ENCODE data around the gene BLCAP.
"Not testable (repeated sequence)": the region's sequence is repeated elsewhere in the genome, so short reads cannot be mapped to it uniquely, and the experiment has no call there.

The BLCAP gene

DNA sequence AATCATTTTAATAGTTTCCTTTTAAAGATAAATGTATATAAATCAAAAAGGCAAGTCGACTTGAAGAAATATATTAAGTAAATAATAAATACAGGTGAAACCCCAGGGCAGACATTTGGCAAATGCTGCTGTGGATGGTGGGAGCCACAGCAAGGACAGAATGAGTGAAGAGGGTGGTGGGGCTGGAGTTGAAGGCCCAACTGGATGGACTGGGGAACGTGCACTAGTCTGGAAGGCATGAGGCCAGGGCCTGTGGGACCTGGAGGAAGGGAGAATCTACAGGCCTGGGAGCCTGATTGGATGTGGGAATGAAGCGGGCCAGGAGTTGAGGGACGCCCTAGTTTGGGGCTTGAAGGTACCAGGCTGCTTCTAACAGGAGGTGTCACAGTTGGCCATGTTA is 30.6 kb upstream of the BLCAP start:
- DNase-seq (ENCODE audit: low read depth in 2 of 3, low spot score in 2 of 3): no peak

DNA sequence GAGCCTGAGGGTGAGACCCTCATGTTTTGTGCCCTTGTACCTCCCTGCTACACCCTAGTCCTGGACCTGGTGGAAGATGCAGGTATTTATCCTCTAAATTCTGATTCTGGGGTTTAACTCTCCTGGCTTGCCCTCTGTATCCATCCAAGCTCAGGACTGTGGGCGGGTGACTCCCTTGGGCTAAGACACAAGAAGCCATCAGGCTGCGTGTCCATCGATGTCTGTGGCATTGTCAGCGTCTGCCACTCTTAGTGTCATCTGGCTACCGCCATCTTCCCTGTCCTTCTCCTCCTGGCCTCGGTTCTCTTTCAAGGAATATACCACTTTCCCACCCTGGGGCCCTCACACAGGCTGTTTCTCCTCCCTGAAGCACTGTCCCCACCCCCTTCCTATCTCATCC is 28.9 kb upstream of the BLCAP start:
- DNase-seq (ENCODE audit: low read depth in 2 of 3, low spot score in 2 of 3): no peak

- not testable (repeated sequence) for DNase-seq (ENCODE audit: low read depth in 2 of 3, low spot score in 2 of 3)
These were observed 27.1 kb upstream of the BLCAP start for GRCh38 chr20:37554721-37555298.

DNA sequence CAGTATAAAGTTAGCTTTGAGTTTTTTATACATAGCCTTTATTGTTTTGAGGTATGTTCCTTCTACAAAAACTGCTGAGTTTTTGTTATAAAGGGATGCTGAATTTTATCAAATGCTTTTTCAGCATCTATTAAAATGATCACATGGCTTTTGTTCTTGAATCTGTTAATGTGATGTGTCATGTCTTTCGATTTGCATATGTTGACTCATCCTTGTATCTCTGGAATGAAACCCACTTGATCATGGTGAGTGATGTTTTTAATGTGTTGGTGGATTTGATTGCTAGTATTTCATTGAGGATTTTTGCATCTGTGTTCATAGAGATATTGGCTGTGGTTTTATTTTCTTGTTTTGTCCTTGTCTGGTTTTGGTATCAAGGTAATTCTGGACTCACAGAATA is 24.7 kb upstream of the BLCAP start:
- no peak for DNase-seq (ENCODE audit: low read depth in 2 of 3, low spot score in 2 of 3)

DNA sequence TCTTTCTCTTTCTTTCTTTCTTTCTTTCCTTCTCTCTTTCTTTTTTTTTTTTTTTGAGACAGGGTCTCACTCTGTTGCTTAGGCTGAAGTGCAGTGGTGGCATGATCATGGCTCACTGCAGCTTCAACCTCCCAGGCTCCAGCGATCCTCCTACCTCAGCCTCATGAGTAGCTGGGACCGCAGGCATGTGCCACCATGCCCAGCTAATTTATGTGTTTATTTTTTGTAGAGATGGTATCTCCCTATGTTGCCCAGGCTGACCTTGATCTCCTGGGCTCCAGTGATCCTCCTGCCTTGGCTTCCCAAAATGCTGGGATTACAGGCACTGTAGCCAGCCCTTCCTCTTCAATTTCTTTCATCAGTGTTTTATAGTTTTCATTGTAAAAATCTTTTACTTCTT is 24.0 kb upstream of the BLCAP start:
- not testable (repeated sequence) for DNase-seq (ENCODE audit: low read depth in 2 of 3, low spot score in 2 of 3)

GRCh38 chr20:37550101-37550920 is 22.6 kb upstream of the BLCAP start:
- DNase-seq (ENCODE audit: low read depth in 2 of 3, low spot score in 2 of 3): not testable (repeated sequence)

DNA sequence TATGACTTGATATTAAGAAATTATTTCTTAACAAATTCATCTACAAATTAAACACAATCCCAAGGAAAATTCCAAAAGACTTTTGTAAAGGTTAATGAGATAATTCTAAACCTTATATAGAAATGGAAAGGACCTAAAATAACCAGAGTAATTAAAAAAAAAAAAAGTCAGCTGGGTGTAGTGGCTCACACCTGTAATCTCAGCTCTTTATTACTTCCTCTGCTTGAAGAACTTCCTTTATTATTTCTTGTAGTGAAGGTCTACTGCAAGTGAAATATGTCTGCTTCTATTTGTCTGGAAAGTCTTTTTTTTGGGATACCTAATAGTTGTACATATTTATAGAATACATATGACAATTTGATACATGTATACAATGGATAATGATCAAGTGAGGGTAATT is 20.2 kb upstream of the BLCAP start:
- no peak for DNase-seq (ENCODE audit: low read depth in 2 of 3, low spot score in 2 of 3)

DNA sequence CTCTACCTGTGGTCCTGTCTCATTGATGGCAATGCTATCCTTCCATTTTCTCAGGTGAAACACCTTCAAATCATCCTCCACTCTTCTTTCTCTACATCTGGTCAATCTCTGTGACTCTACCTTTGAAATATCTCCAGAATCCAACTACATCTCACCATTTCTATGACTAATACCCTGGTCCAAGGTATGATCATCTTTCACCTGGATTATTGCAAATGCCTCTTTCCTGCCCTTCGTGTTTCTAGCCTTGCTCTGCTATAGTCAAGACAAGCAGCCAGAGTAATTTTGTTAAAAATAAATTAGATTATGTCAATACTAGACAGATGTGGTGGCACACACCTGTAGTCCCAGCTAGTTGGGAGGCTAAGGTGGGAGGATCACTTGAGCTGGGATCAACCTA is 17.8 kb upstream of the BLCAP start:
- DNase-seq (ENCODE audit: low read depth in 2 of 3, low spot score in 2 of 3): no peak

DNA sequence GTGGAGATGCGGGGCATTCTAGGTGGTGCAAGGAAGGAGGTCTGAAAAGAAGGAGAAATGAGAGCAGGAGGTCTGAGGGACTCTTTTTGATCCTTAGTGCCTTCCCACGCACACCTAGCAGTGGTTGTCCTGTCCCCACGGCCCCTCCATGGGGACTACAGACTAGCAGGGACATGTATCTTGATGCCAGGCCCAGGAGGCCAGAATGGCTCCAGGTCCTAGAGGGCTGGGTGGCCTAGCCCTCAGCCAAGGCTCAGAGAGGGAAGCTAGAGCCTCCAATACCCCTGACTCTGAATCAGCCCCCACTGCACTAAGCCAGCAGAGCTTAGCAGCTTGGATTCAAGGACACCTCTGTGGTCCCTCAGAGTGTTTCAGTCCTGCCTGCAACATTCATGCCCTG is 16.7 kb upstream of the BLCAP start:
- DNase-seq (ENCODE audit: low read depth in 2 of 3, low spot score in 2 of 3): no peak

DNA sequence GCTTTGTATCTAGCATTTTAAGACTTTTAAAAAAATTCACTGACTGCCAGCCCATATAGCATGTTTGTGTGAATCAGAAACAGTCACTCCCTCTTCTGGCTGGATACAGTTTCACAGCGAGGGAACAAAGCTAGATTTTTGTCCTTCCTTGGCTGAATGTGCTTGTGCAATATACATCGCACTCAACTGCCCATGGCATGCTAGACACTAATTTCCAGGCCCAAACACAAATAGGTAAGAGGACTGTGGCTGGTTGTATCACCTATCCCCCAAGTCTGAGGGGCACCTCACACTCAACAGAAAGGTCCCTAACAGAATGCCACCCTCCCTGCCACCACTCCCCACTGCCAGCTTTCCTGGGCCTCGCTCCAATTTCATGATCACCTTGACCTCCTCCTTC is 16.2 kb upstream of the BLCAP start:
- DNase-seq (ENCODE audit: low read depth in 2 of 3, low spot score in 2 of 3): no peak

GRCh38 chr20:37542281-37542680 is 14.6 kb upstream of the BLCAP start:
- no peak for DNase-seq (ENCODE audit: low read depth in 2 of 3, low spot score in 2 of 3)

GRCh38 chr20:37541326-37541725 is 13.7 kb upstream of the BLCAP start:
- no peak for DNase-seq (ENCODE audit: low read depth in 2 of 3, low spot score in 2 of 3)

GRCh38 chr20:37540838-37541237 is 13.2 kb upstream of the BLCAP start:
- DNase-seq (ENCODE audit: low read depth in 2 of 3, low spot score in 2 of 3): not testable (repeated sequence)

DNA sequence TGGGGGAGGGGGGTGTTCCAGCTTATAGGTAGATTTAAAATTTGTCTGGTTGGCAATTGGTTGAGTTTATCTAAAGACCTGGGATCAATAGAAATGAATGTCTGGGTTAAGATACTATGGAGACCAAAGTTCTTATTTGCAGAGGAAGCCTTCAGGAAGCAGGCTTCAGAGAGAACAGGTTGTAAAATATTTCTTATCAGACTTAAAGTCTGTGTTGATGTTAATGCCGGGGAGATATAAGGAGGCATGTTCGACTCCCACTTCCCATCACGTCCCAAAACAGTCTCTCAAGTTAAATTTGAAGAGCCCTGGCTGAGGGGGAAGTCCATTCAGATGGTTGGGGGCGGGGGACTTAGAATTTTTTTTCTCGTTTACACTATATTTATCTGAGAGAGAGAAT is 12.3 kb upstream of the BLCAP start:
- DNase-seq (ENCODE audit: low read depth in 2 of 3, low spot score in 2 of 3): no peak

DNA sequence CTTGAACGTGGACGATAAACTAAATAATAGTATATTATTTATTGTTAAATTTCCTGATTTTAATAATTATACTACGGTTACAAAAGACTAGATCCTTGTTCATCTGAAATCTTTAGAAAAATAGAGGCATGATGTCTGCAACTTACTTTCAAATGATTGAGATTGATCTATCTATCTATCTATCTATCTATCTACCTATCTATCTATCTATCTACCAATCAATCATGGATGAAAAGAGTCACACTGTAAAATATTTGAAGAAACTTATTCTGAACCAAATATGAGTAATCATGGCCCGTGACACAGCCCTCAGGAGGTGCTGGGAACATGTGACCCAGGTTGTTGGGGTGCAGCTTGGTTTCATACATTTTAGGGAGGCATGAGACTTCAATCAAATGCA is 11.7 kb upstream of the BLCAP start:
- no peak for DNase-seq (ENCODE audit: low read depth in 2 of 3, low spot score in 2 of 3)

- no peak for DNase-seq (ENCODE audit: low read depth in 2 of 3, low spot score in 2 of 3)
These were observed 10.3 kb upstream of the BLCAP start for GRCh38 chr20:37538003-37538402.

DNA sequence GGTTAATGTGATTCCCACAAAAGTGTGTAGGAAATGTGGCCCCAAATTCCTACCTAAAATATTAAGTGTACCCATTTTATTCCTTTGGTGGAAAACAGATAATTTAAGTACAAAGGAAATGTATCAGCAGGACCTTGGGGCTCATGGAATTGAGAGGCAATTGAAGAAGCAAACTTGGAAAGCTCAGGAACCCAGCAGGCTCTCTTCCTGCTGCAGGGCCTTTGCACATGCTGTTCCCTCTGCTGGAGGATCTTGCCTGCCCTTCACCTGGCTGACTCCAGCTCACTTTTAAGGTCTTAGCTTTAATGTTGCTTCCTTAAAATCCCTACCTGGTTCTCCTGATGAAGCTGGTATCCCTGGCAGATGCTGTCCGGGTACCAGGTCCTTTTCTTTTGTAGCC is 9.8 kb upstream of the BLCAP start:
- no peak for DNase-seq (ENCODE audit: low read depth in 2 of 3, low spot score in 2 of 3)

DNA sequence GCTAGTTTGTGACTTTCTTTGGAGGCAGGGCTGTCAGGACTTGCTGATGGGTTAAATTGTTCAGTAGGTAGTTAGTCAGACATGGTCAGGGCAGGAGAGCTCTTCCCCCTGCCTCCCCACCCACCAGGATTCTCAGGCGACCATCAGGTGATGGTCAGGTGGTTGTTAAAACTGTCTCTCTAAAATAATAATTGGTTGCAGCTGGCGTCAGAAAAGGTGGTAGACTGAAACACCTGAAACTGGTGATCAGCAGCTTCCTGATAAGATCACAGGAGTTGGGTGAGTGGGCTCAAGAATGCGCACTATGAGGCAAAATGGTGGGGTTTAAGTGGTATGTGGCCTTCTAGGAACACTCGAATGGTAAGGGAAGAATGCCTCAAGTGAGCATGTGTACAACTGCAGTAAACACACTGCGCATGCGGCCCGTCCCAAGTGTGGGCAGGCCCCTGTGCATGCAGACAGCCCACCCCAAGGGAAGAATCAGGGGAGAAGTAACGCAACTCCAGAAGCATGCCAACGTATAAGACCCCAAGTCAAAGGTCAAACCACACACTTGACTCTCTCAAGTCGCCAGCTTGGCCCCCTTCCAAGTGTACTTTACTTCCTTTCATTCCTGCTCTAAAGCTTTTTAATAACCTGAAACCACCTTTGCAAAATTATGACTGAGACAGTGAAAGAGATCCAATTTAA is 7.9 kb upstream of the BLCAP start:
- DNase-seq (ENCODE audit: low read depth in 2 of 3, low spot score in 2 of 3): no peak

GRCh38 chr20:37534401-37535157 is 6.9 kb upstream of the BLCAP start:
- no peak for DNase-seq (ENCODE audit: low read depth in 2 of 3, low spot score in 2 of 3)

- DNase-seq (ENCODE audit: low read depth in 2 of 3, low spot score in 2 of 3): no peak
These were observed 5.6 kb upstream of the BLCAP start for GRCh38 chr20:37533154-37533715.

- DNase-seq (ENCODE audit: low read depth in 2 of 3, low spot score in 2 of 3): no peak
These were observed 4.2 kb upstream of the BLCAP start for GRCh38 chr20:37531856-37532255.
